Esophagus (tissue), 2 donors: ENCODE data around the gene ADRA2B. TPM values are rescaled to one million over a fixed set of nuclear protein-coding genes. Genes with fewer than 3 reads are reported as not detected.
A peak's percentile ranks its signal among the peaks of the same experiment; 100 is the strongest.

Experiments
- H3K27ac ChIP-seq, 2 donors: one replicate each; pipeline ENCODE4 v1.5.1; 2013; ENCODE audit warnings: low read depth in 2 of 2, mild to moderate bottlenecking in 2 of 2, inconsistent platforms in 1 of 2, low read length in 1 of 2, moderate library complexity in 1 of 2
- H3K27me3 ChIP-seq, 2 donors: one replicate each; pipeline ENCODE4 v1.6.1; 2013; ENCODE audit warnings: low read length in 2 of 2, control low read depth in 1 of 2, mild to moderate bottlenecking in 1 of 2; ENCODE audit not compliant: insufficient read depth in 2 of 2, control insufficient read depth in 1 of 2
- H3K36me3 ChIP-seq, 2 donors: one replicate each; pipeline ENCODE4 v1.6.1; 2013; ENCODE audit warnings: low read length in 1 of 2; ENCODE audit not compliant: control insufficient read depth in 2 of 2, insufficient read depth in 2 of 2
- H3K4me1 ChIP-seq, 2 donors: one replicate each; pipeline ENCODE4 v1.6.1; 2013; ENCODE audit warnings: low read length in 1 of 2; ENCODE audit not compliant: control insufficient read depth in 2 of 2, insufficient read depth in 2 of 2
- H3K4me3 ChIP-seq, 2 donors: one replicate each; pipeline ENCODE4 v1.5.1; 2013; ENCODE audit warnings: low read length in 2 of 2, mild to moderate bottlenecking in 2 of 2, low read depth in 1 of 2, moderate library complexity in 1 of 2
- H3K9me3 ChIP-seq, 2 donors: one replicate each; pipeline ENCODE4 v1.6.1; 2013; ENCODE audit warnings: mild to moderate bottlenecking in 2 of 2, low read depth in 1 of 2, low read length in 1 of 2, moderate library complexity in 1 of 2; ENCODE audit not compliant: control insufficient read depth in 2 of 2, insufficient read depth in 1 of 2
- WGBS, 2 donors: extraction: QIAGEN DNeasy Blood & Tissue Kit; methylation state at CpG; one replicate each; pipeline ENCODE4 v1.1.7; 2013; 5-methylcytosine and 5-hydroxymethylcytosine counted together
- polyA plus RNA-seq, 2 donors: library from polyadenylated mRNA; stranded (reverse); fragments of 200-250 nt; gene quantifications; one replicate each; pipeline ENCODE4 v1.2.3, GENCODE V29; 2013
- donor health status: healthy with polysubstance abuse.
- donor health status: Bipolar disorder and iron deficiency.

ADRA2B gene
- polyA plus RNA-seq, 2 donors: 0.27 to 0.98 TPM

- WGBS, 2 donors: 74 to 82% methylated on average over 7 of the region's 7 CpGs
Measured at GRCh38 chr2:96111823-96112500, 4.4 kb downstream of the ADRA2B start.

GRCh38 chr2:96111257-96111640 lies 5.1 kb downstream of the ADRA2B start:
- H3K27me3 ChIP-seq: no peaks in the 10 kb centered on the region
- H3K4me3 ChIP-seq: no peak overlapping the region
- 75 to 81% methylated on average over 4 of the region's 4 CpGs for WGBS, 2 donors

More at GRCh38 chr2:96111823-96112500, 4.4 kb downstream of the ADRA2B start:
- peaks cover 3 to 7% of the 10 kb centered on the region in 2 donors for H3K4me1 ChIP-seq
- H3K4me3 ChIP-seq: no peak overlapping the region
- no peaks in the 10 kb centered on the region for H3K27me3 ChIP-seq
- no peak overlapping the region for H3K27ac ChIP-seq
- H3K9me3 ChIP-seq: peaks cover 0 to 6% of the 10 kb centered on the region in 2 donors
- no peaks in the 10 kb centered on the region for H3K36me3 ChIP-seq

GRCh38 chr2:96110621-96111256 lies 5.6 kb downstream of the ADRA2B start:
- peaks cover 0 to 2% of the 10 kb centered on the region in 2 donors for H3K4me1 ChIP-seq
- H3K36me3 ChIP-seq: no peaks in the 10 kb centered on the region
- 77% methylated on average over 13 of the region's 13 CpGs for WGBS, 2 donors
- no peak overlapping the region for H3K27ac ChIP-seq
- no peak overlapping the region for H3K4me3 ChIP-seq
- no peaks in the 10 kb centered on the region for H3K27me3 ChIP-seq
- peaks cover 0 to 4% of the 10 kb centered on the region in 2 donors for H3K9me3 ChIP-seq

More at GRCh38 chr2:96111257-96111640, 5.1 kb downstream of the ADRA2B start:
- Histone ChIP-seq H3K9me3 (peaks cover 0 to 6% of the 10 kb centered on the region in 2 donors), H3K4me1 (peaks cover under 1 to 7% of the 10 kb centered on the region in 2 donors), H3K36me3 (no peaks in the 10 kb centered on the region), H3K27ac (no peak overlapping the region)

GRCh38 chr2:96109931-96110511 lies 6.3 kb downstream of the ADRA2B start:
- H3K27ac ChIP-seq: no peak overlapping the region
- H3K9me3 ChIP-seq: peaks cover 6 to 9% of the 10 kb centered on the region in 2 donors
- WGBS, 2 donors: 79 to 90% methylated on average over 2 to 3 of the region's 3 CpGs

GRCh38 chr2:96109361-96109680 lies 7.0 kb downstream of the ADRA2B start:
- 53 to 59% methylated on average over 3 of the region's 3 CpGs for WGBS, 2 donors
- Histone ChIP-seq H3K27me3 (no peaks in the 10 kb centered on the region), H3K9me3 (peaks cover 11 to 12% of the 10 kb centered on the region in 2 donors), H3K27ac (peak overlapping the region in 1 of 2 donors; percentile 13), H3K4me3 (no peak overlapping the region), H3K36me3 (no peaks in the 10 kb centered on the region), H3K4me1 (peaks cover 0 to 2% of the 10 kb centered on the region in 2 donors)

More at GRCh38 chr2:96109931-96110511, 6.3 kb downstream of the ADRA2B start:
- Histone ChIP-seq H3K4me3 (no peak overlapping the region), H3K4me1 (peaks cover 0 to 2% of the 10 kb centered on the region in 2 donors), H3K36me3 (no peaks in the 10 kb centered on the region), H3K27me3 (no peaks in the 10 kb centered on the region)

- no peaks in the 10 kb centered on the region for H3K36me3 ChIP-seq
- H3K4me1 ChIP-seq: peaks cover 0 to 2% of the 10 kb centered on the region in 2 donors
- H3K9me3 ChIP-seq: peaks cover 12% of the 10 kb centered on the region in 2 donors
- peak overlapping the region in 1 of 2 donors; percentile 13 for H3K27ac ChIP-seq
- H3K27me3 ChIP-seq: no peaks in the 10 kb centered on the region
- 48 to 60% methylated on average over 17 of the region's 17 CpGs for WGBS, 2 donors
- H3K4me3 ChIP-seq: no peak overlapping the region
Measured at GRCh38 chr2:96108541-96109360, 7.6 kb downstream of the ADRA2B start.

- WGBS, 2 donors: 49 to 60% methylated on average over 5 of the region's 5 CpGs
Measured at GRCh38 chr2:96108151-96108540, 8.2 kb downstream of the ADRA2B start.

GRCh38 chr2:96107708-96108065 lies 8.7 kb downstream of the ADRA2B start:
- 72 to 81% methylated on average over 3 of the region's 3 CpGs for WGBS, 2 donors
- no peaks in the 10 kb centered on the region for H3K27me3 ChIP-seq
- no peaks in the 10 kb centered on the region for H3K36me3 ChIP-seq
- no peak overlapping the region for H3K4me3 ChIP-seq
- no peak overlapping the region for H3K27ac ChIP-seq
- H3K9me3 ChIP-seq: peaks cover 12% of the 10 kb centered on the region in 2 donors
- peaks cover 2 to 3% of the 10 kb centered on the region in 2 donors for H3K4me1 ChIP-seq

More at GRCh38 chr2:96108151-96108540, 8.2 kb downstream of the ADRA2B start:
- Histone ChIP-seq H3K4me1 (peaks cover 0 to 2% of the 10 kb centered on the region in 2 donors), H3K27me3 (no peaks in the 10 kb centered on the region), H3K36me3 (no peaks in the 10 kb centered on the region), H3K27ac (no peak overlapping the region), H3K4me3 (no peak overlapping the region), H3K9me3 (peaks cover 12% of the 10 kb centered on the region in 2 donors)

- 67 to 75% methylated on average over 9 of the region's 9 CpGs for WGBS, 2 donors
- no peak overlapping the region for H3K4me3 ChIP-seq
Measured at GRCh38 chr2:96106991-96107707, 9.2 kb downstream of the ADRA2B start.

More at GRCh38 chr2:96106991-96107707, 9.2 kb downstream of the ADRA2B start:
- H3K27me3 ChIP-seq: no peaks in the 10 kb centered on the region
- peaks cover 2 to 3% of the 10 kb centered on the region in 2 donors for H3K4me1 ChIP-seq
- no peaks in the 10 kb centered on the region for H3K36me3 ChIP-seq
- no peak overlapping the region for H3K27ac ChIP-seq
- peaks cover 12% of the 10 kb centered on the region in 2 donors for H3K9me3 ChIP-seq
